B cell (primary cell): ENCODE data around the gene NBPF11. TPM values are rescaled to one million over a fixed set of nuclear protein-coding genes. Genes with fewer than 3 reads are reported as not detected.
"Not testable (repeated sequence)": the region's sequence is repeated elsewhere in the genome, so short reads cannot be mapped to it uniquely, and the experiment has no call there.

Experiments
- ATAC-seq: fragments of 200-7000 bp; cut with Tn5 transposase; one replicate; pipeline ENCODE4 v1.10.0; 2021; ENCODE audit warnings: low read depth, mild to moderate bottlenecking, moderate number of reproducible peaks, moderate library complexity
- CTCF ChIA-PET: fragments of 350-600 bp; sonication (Branson Sonifier 250); formaldehyde crosslinking; loops from one replicate; lab custom pipeline; 2021; ENCODE audit warnings: antibody characterized with exemption, inconsistent platforms; lab: Charles Lee
- POLR2A ChIA-PET: fragments of 350-600 bp; sonication (Branson Sonifier 250); formaldehyde crosslinking; loops from one replicate; lab custom pipeline; 2021; ENCODE audit warnings: antibody characterized with exemption; lab: Charles Lee
- DNase-seq: peaks from one replicate; pipeline ENCODE4 v3.0.0; 2013
- H2AFZ ChIP-seq: 2 replicates; pipeline ENCODE4 v1.6.1; 2012; ENCODE audit warnings: mild to moderate bottlenecking, low read depth, low read length; ENCODE audit not compliant: insufficient read depth, poor library complexity, severe bottlenecking
- H3K27ac ChIP-seq, 2 donors: 1 replicate in 1 of 2; 2 replicates in 1 of 2; pipeline ENCODE4 v1.5.1; 2012 to 2013; ENCODE audit warnings: low read length in 2 of 2, mild to moderate bottlenecking in 2 of 2, moderate library complexity in 1 of 2
- H3K27me3 ChIP-seq, 4 experiments: fragments of 200-600 bp in 1 of 4; sonication (generic) in 1 of 4; replicated peaks in 1 of 4; 1 replicate in 2 of 4; 2 replicates in 2 of 4; pipeline versions ENCODE4 v1.6.1 to v1.7.0; 2013 to 2016; ENCODE audit warnings: low read length in 3 of 4, mild to moderate bottlenecking in 2 of 4, mixed read lengths in 1 of 4, moderate library complexity in 1 of 4; ENCODE audit not compliant: insufficient read depth in 4 of 4, control insufficient read depth in 3 of 4; ENCODE audit errors: control extremely low read depth in 1 of 4
- H3K36me3 ChIP-seq, 2 experiments: replicated peaks in 1 of 2; 1 replicate in 1 of 2; 2 replicates in 1 of 2; pipeline versions ENCODE4 v1.6.1 to v1.7.1; 2013; ENCODE audit warnings: low read length in 1 of 2; ENCODE audit not compliant: insufficient read depth in 2 of 2, control insufficient read depth in 1 of 2; ENCODE audit errors: control extremely low read depth in 1 of 2, extremely low read depth in 1 of 2
- H3K4me1 ChIP-seq, 2 donors: fragments of 200-600 bp in 1 of 2; sonication (generic) in 1 of 2; 1 replicate in 1 of 2; 2 replicates in 1 of 2; pipeline versions ENCODE4 v1.5.1 to v1.6.1; 2013 to 2017; ENCODE audit warnings: low read length in 2 of 2; ENCODE audit not compliant: control insufficient read depth in 2 of 2, insufficient read depth in 2 of 2
- H3K4me2 ChIP-seq: replicated peaks from 2 replicates; pipeline ENCODE3; 2012; ENCODE audit warnings: mild to moderate bottlenecking, low read depth, low read length; ENCODE audit not compliant: poor library complexity, severe bottlenecking
- H3K4me3 ChIP-seq, 5 experiments: fragments of 200-600 bp in 1 of 5; sonication (generic) in 1 of 5; 1 replicate in 3 of 5; 2 replicates in 2 of 5; pipeline versions ENCODE4 v1.5.1 to v1.7.0; 2011 to 2016; ENCODE audit warnings: low read length in 4 of 5, mild to moderate bottlenecking in 4 of 5, low read depth in 2 of 5, control low read depth in 1 of 5, moderate library complexity in 1 of 5; ENCODE audit not compliant: insufficient read depth in 1 of 5; ENCODE audit errors: control extremely low read depth in 1 of 5, extremely low read depth in 1 of 5
- H3K79me2 ChIP-seq: fragments of 200-600 bp; sonication (generic); one replicate; pipeline ENCODE4 v1.6.0; 2016; ENCODE audit warnings: low read length; ENCODE audit not compliant: control insufficient read depth, insufficient read depth
- H3K9ac ChIP-seq: fragments of 200-600 bp; sonication (generic); 2 replicates; pipeline ENCODE4 v1.6.1; 2017; ENCODE audit warnings: mild to moderate bottlenecking, low read length, moderate library complexity
- H3K9me3 ChIP-seq, 3 donors: one replicate each; pipeline versions ENCODE4 v1.6.1 to v1.7.1; 2013; ENCODE audit warnings: low read length in 2 of 3; ENCODE audit not compliant: control insufficient read depth in 2 of 3, insufficient read depth in 1 of 3; ENCODE audit errors: control extremely low read depth in 1 of 3
- H4K20me1 ChIP-seq: 2 replicates; pipeline ENCODE4 v1.6.0; 2012; ENCODE audit warnings: mild to moderate bottlenecking, low read length; ENCODE audit not compliant: insufficient read depth, control insufficient read depth, poor library complexity, severe bottlenecking
- H3K27ac Mint-ChIP-seq: one replicate; pipeline ENCODE4 v1.8.0; 2021; ENCODE audit warnings: mixed read lengths
- H3K27me3 Mint-ChIP-seq: one replicate; pipeline ENCODE4 v1.8.0; 2021; ENCODE audit warnings: mixed read lengths
- H3K4me1 Mint-ChIP-seq: one replicate; pipeline ENCODE4 v1.8.0; 2021; ENCODE audit warnings: mixed read lengths
- H3K4me3 Mint-ChIP-seq: one replicate; pipeline ENCODE4 v1.8.0; 2021; ENCODE audit warnings: mixed read lengths
- H3K9me3 Mint-ChIP-seq: one replicate; pipeline ENCODE4 v1.8.0; 2022; ENCODE audit warnings: mixed read lengths; ENCODE audit not compliant: insufficient read depth
- WGBS: methylation state at CpG from one replicate; pipeline ENCODE4 v1.1.5; 2013; ENCODE audit warnings: missing lambda C conversion rate; ENCODE audit not compliant: insufficient coverage; 5-methylcytosine and 5-hydroxymethylcytosine counted together
- intact Hi-C: fragments of 100-400 bp; cut with micrococcal nuclease; formaldehyde crosslinking; loops from one replicate; pipeline ENCODE4 v1.10.0; 2022
- polyA plus RNA-seq: library from polyadenylated mRNA; depleted of rRNA; stranded (reverse); fragments of >200 nt; gene quantifications from 2 replicates; pipeline ENCODE4 v1.2.3, GENCODE V29; 2012
- total RNA-seq, 2 donors: library from RNA; stranded (reverse); fragments of 120-200 nt in 1 of 2; gene quantifications; 1 replicate in 1 of 2; 2 replicates in 1 of 2; pipeline versions ENCODE4 v1.2.3 to v1.2.4, GENCODE V29; 2013 to 2022

Gene NBPF11
- total and polyA plus RNA-seq, 2 donors (not counting 1 experiment from before 2014, with no cell fraction given): 26.8 to 48.5 TPM

- H3K9me3 ChIP-seq: not testable (repeated sequence)
Observed at GRCh38 chr1:148188768-148189167, 36.7 kb upstream of the NBPF11 start.

GRCh38 chr1:148178682-148179081 lies 26.6 kb upstream of the NBPF11 start:
- H3K9me3 ChIP-seq, POLR2A ChIA-PET, H4K20me1 ChIP-seq, DNase-seq, H3K79me2 ChIP-seq, H3K4me3 Mint-ChIP-seq, H3K27me3 ChIP-seq, H3K4me1 Mint-ChIP-seq, H3K4me3 ChIP-seq, H3K4me1 ChIP-seq, H3K4me2 ChIP-seq, H3K27me3 Mint-ChIP-seq, CTCF ChIA-PET, H3K9me3 Mint-ChIP-seq, H2AFZ ChIP-seq, ATAC-seq, H3K27ac Mint-ChIP-seq, H3K36me3 ChIP-seq, H3K27ac ChIP-seq, intact Hi-C loops, H3K9ac ChIP-seq: not testable (repeated sequence)

More at GRCh38 chr1:148188768-148189167, 36.7 kb upstream of the NBPF11 start:
- H2AFZ ChIP-seq, ATAC-seq, H3K27ac ChIP-seq, H3K79me2 ChIP-seq, DNase-seq, H3K27ac Mint-ChIP-seq, H3K27me3 ChIP-seq, H3K9me3 Mint-ChIP-seq, POLR2A ChIA-PET, intact Hi-C loops, H3K4me2 ChIP-seq, H3K9ac ChIP-seq, H3K36me3 ChIP-seq, H4K20me1 ChIP-seq, H3K4me3 ChIP-seq, H3K4me1 ChIP-seq, H3K27me3 Mint-ChIP-seq, H3K4me1 Mint-ChIP-seq, CTCF ChIA-PET, H3K4me3 Mint-ChIP-seq: not testable (repeated sequence)

- POLR2A ChIA-PET, H4K20me1 ChIP-seq, intact Hi-C loops, H3K9ac ChIP-seq, H3K9me3 Mint-ChIP-seq, H3K9me3 ChIP-seq, H3K4me1 Mint-ChIP-seq, H3K27ac Mint-ChIP-seq, H3K4me3 ChIP-seq, H3K27me3 ChIP-seq, H3K79me2 ChIP-seq, ATAC-seq, CTCF ChIA-PET, H3K4me3 Mint-ChIP-seq, DNase-seq, H3K27me3 Mint-ChIP-seq, H3K4me2 ChIP-seq, H3K27ac ChIP-seq, H2AFZ ChIP-seq, H3K4me1 ChIP-seq, H3K36me3 ChIP-seq: not testable (repeated sequence)
- WGBS: 83% methylated on average over 1 of the region's 2 CpGs
Observed at GRCh38 chr1:148175414-148175813, 23.3 kb upstream of the NBPF11 start.

GRCh38 chr1:148171995-148172394 lies 19.9 kb upstream of the NBPF11 start:
- intact Hi-C loops, H3K9me3 ChIP-seq, H3K4me3 Mint-ChIP-seq, H2AFZ ChIP-seq, H3K36me3 ChIP-seq, ATAC-seq, H4K20me1 ChIP-seq, H3K4me1 Mint-ChIP-seq, H3K79me2 ChIP-seq, DNase-seq, H3K27ac ChIP-seq, H3K4me1 ChIP-seq, H3K4me2 ChIP-seq, H3K27me3 Mint-ChIP-seq, H3K9me3 Mint-ChIP-seq, H3K27ac Mint-ChIP-seq, CTCF ChIA-PET, POLR2A ChIA-PET, H3K4me3 ChIP-seq, H3K9ac ChIP-seq, H3K27me3 ChIP-seq: not testable (repeated sequence)
